Stimulated activated naive CD4-positive, alpha-beta T cell treated with Interleukin-2 at 50 U/mL for 16 hours (primary cell): ENCODE results near the gene OR6A2.
A peak's percentile ranks its signal among the peaks of the same experiment; 100 is the strongest.

ENCODE experiments used
- DNase-seq: peaks from one replicate; lab custom pipeline; 2025; lab: John Stamatoyannopoulos, UW

The OR6A2 gene

DNA sequence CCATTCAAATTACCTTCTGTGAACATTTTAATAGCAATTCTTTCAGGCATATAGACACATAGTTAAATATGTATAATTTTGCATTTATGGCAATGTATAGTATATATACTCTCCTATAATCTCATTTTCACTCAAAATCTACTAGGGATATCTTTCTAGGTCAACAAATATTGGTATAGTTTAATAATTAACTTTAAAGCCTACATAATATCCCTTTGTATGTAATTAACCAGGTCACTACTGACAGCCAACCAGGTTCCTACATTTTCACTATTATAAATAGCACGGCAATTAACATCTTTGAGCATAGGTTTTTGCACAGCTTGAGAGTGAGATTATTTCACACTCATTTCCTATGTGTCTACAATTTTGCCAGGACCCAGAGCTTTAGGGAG, 43.5 kb downstream of the OR6A2 start:
- DNase-seq, result no peak

DNA sequence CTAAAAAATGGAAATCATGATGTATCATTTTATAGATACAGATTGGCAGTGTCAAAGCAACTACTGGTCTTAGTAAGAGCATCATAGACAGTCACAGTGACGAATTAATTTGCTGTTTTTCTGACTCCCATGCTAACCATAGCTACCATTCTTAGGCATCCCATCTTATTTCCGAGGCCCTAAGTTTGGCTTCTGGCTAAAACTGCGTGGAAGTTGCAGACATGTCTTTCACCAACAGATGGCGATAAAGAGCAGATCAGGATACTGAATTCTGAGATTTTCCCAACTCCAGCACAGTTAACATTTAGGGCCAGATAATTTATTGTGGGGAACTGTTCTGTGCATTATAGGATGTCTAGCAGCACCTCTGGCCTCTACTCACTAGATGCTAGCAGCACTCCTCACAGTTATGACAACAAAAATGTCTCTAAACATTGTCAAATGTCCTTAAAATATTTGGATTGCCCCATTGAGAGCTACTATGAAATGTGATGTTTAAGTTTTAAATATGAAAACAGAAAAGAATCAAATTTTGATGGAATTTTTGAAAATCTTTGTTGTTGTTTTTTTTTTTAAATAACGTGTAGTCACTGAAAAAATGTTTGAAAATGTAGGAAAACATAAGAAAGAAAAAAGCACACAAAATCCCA, 44.1 kb downstream of the OR6A2 start:
- no peak for DNase-seq

DNA sequence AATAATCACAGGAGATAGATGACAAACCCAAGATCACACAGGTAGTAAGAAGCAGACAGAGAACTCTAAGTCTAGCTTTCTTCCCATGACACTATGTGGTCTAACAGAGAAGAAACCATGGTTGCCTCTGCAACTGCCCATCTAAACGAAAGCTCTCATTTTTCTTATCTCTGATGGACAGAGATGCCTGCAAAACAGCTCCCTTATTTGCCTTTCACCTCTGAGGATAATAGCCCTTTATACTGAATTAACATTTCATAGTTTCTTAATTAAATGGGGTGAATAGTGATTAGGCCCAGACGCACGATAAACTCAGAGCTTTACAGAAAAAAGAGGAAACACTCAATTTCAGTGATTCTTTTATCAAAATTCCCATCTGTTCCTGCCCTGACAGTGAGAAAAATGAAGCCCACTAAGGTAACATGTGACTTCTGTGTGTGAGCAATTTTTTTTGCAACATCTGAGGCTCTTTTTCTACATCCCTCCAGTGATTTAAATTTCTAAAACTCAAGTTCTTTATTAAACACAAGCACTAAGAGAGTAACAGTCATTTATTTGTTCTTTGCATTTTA, 52.3 kb downstream of the OR6A2 start:
- no peak for DNase-seq

DNA sequence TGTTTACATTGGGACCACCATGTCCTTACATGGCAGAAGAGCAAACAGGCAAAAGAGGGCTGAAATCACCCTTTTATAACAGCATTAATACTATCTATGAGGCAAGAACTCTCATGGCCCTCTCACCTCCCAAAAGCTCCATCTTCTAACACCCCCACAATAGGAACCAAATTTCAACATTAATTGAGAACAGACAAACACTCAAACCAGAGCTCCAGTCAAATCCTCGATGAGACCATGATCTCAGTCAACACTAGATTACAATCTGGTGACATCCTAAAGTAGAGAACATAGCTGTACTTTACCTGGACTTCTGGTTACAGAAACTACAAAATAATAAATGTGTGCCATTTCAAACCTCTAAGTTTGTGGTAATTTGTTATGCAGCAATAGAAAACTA, 52.9 kb downstream of the OR6A2 start:
- no peak for DNase-seq

DNA sequence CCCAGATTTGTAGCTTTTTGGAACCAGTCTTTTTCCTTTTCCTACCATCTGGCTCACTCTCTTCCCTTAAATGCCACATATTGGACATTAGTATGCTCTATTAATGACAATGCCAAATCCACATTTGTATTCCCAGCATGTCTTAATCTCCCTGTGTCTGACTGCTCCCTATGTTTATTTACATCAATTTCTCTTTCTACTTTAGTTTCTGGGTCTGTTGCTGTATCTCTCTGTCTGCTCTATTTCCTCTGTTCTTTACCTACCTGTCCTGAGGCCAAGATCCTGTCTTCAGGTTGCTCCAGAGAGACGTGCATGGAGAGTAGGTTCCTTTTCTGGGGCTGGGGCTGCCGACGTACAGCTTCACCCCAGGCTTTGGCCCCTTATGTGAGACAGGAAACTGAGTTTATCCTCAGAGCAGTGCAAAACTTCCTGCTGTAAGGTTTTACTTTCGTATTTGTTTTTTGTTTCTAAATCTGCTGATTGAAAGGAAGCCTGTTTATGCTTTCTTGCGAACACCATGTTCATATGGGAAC, 53.3 kb downstream of the OR6A2 start:
- peak; percentile 32 for DNase-seq

DNA sequence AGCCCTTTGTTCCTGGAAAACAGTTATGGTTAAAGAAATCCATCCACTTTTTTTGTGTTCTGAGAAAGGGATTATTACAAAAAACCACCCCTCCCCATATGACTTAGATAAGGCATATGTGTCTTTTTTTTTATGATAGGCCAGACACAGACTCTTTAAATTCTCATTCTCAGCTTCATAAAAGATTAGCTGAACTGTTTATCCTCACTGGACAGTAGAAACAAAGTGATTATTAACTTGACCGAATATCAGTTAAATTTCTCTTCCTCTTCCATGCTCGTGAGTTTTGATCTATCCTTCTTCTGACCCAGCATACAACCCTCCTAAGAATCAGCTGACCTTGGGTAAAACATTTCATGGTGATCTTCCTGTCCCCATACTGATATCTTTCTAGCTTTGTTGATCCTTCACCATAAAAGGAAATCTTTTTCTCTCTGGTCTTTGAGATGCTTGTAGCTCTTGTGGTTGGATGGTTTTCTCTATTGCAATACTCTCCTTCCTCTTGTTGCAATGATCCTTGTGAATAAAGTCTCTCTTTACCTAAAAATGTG, 53.9 kb downstream of the OR6A2 start:
- no peak for DNase-seq

DNA sequence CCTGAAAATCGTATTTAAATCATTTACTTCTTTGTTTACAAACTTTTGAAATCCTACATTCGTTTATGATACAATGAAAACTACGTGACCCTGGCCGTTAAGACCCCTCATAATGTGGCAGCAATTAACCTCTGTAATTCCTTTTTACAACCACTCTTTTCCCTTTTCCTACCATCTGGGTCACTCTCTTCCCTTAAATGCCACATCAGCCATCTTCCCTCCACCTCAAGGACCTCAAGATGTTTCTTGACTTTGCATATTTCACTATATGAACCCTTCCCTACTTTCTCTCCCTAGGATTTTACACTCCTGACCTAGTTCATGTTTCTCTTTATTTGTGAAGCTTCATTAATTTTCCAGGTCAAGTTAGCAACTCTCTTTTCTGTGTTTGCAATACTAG, 54.5 kb downstream of the OR6A2 start:
- DNase-seq, result no peak

DNA sequence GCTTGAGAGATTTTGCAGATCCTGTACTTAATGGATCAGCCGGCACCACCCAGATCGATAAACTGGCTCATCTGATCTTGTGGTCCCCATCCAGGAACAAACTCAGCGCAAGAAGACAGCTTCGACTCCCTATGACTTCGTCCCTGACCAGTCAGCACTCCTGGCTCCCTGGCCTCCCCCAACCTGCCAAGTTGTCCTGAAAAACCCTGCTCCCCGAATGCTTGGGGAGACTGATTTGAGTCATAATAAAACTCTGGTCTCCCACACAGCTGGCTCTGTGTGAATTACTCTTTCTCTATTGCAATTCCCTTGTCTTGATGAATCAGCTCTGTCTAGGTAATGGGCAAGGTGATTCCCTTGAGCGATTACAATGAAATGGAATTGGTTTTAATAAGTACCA, 57.2 kb downstream of the OR6A2 start:
- DNase-seq, result no peak
